ENCODE results near the gene GATAD1.

GRCh38 chr7:92478095-92478494, 30.8 kb downstream of the GATAD1 start:
- TF ChIP-seq POLR2AphosphoS5 (IDR thresholded peaks at IDR 0.05; ENCODE audit: low read depth, low read length): no peak
- TF ChIP-seq REST (IDR thresholded peaks at IDR 0.05; ENCODE audit: insufficient read depth in 1 of 2, low read depth in 2 of 2, low read length in 2 of 2): no peak
- no peak for TF ChIP-seq TAF1 (IDR thresholded peaks at IDR 0.05; ENCODE audit: borderline replicate concordance, insufficient read depth, low read length)
- TF ChIP-seq SIN3A (IDR thresholded peaks at IDR 0.05; ENCODE audit: borderline replicate concordance, insufficient read depth, low read length): no peak
- TF ChIP-seq FOXP2 (optimal IDR thresholded peaks at IDR 0.05; ENCODE audit: borderline replicate concordance, extremely low read depth, extremely low read length, insufficient read depth): no peak
